Endothelial cell of umbilical vein (primary cell): ENCODE results near the gene TCEAL5. TPM values are rescaled to one million over a fixed set of nuclear protein-coding genes. Genes with fewer than 3 reads are reported as not detected.

ENCODE experiments used
- BruUV-seq: library from RNA; stranded (reverse); fragments of 400-500 nt; replicated peaks from 2 replicates; lab custom pipeline; 2021; lab: Mats Ljungman, UMichigan
- CTCF ChIA-PET: fragments of 300-600, 350-600 bp; sonication (Branson Sonifier 250); formaldehyde crosslinking; loops from one replicate; lab custom pipeline; 2021; ENCODE audit warnings: antibody characterized with exemption, inconsistent platforms; lab: Charles Lee
- POLR2A ChIA-PET: fragments of 300-600, 350-600 bp; sonication (Branson Sonifier 250); formaldehyde crosslinking; loops from one replicate; lab custom pipeline; 2021; ENCODE audit warnings: antibody characterized with exemption, inconsistent platforms; lab: Charles Lee
- DNase-seq: peaks from one replicate; pipeline ENCODE4 v3.0.0-alpha.2; 2011; ENCODE audit warnings: low read depth, low spot score
- FAIRE-seq: peaks from 2 replicates; lab custom pipeline; 2011; peaks lifted over from hg19 to GRCh38; lab: Jason Lieb, UNC
- H2AFZ ChIP-seq: 2 replicates; pipeline ENCODE4 v1.6.0; 2012; ENCODE audit warnings: low read depth, low read length, control low read depth, inconsistent platforms
- H3K27ac ChIP-seq: 2 replicates; pipeline ENCODE4 v1.5.1; 2011; ENCODE audit warnings: low read depth, mild to moderate bottlenecking, control low read depth, low read length, moderate library complexity; ENCODE audit not compliant: insufficient read depth
- H3K27me3 ChIP-seq, 2 experiments: 2 replicates each; pipeline versions ENCODE4 v1.6.0 to v1.6.1; 2011; ENCODE audit warnings: low read length in 2 of 2, mixed read lengths in 1 of 2; ENCODE audit not compliant: control insufficient read depth in 2 of 2, insufficient read depth in 2 of 2
- H3K36me3 ChIP-seq, 2 experiments: 2 replicates in 1 of 2; 3 replicates in 1 of 2; pipeline ENCODE4 v1.5.1; 2011; ENCODE audit warnings: low read length in 2 of 2, mild to moderate bottlenecking in 1 of 2, moderate library complexity in 1 of 2; ENCODE audit not compliant: control insufficient read depth in 2 of 2, insufficient read depth in 2 of 2; ENCODE audit errors: extremely low read depth in 1 of 2
- H3K4me1 ChIP-seq: 3 replicates; pipeline ENCODE4 v1.5.1; 2011; ENCODE audit warnings: mild to moderate bottlenecking, low read length; ENCODE audit not compliant: control insufficient read depth, insufficient read depth; ENCODE audit errors: extremely low read depth
- H3K4me2 ChIP-seq: 2 replicates; pipeline ENCODE4 v1.6.1; 2011; ENCODE audit warnings: low read length, control low read depth, mixed read lengths; ENCODE audit not compliant: insufficient read depth
- H3K4me3 ChIP-seq, 3 experiments: fragments of 200-600 bp in 1 of 3; sonication (generic), shearing (Covaris generic) in 1 of 3; replicated peaks in 1 of 3; 2 replicates each; pipeline ENCODE4 v1.5.1; 2011 to 2016; ENCODE audit warnings: control low read depth in 3 of 3, low read length in 3 of 3, mild to moderate bottlenecking in 2 of 3, inconsistent platforms in 1 of 3, low read depth in 1 of 3, moderate library complexity in 1 of 3; ENCODE audit not compliant: insufficient read depth in 1 of 3
- H3K79me2 ChIP-seq: 2 replicates; pipeline ENCODE4 v1.6.0; 2012; ENCODE audit warnings: low read length, inconsistent platforms; ENCODE audit not compliant: control insufficient read depth, insufficient read depth
- H3K9ac ChIP-seq: replicated peaks from 2 replicates; pipeline ENCODE3; 2011; ENCODE audit warnings: low read length, control low read depth; ENCODE audit not compliant: insufficient read depth; ENCODE audit errors: extremely low read depth
- H3K9me1 ChIP-seq: replicated peaks from 3 replicates; pipeline ENCODE4 v1.6.0; 2011; ENCODE audit warnings: mild to moderate bottlenecking, low read length; ENCODE audit not compliant: control insufficient read depth, insufficient read depth; ENCODE audit errors: extremely low read depth
- H3K9me3 ChIP-seq: replicated peaks from 2 replicates; pipeline ENCODE4 v1.5.1; 2012; ENCODE audit warnings: low read length, inconsistent platforms; ENCODE audit not compliant: control insufficient read depth, insufficient read depth
- H4K20me1 ChIP-seq: replicated peaks from 2 replicates; pipeline ENCODE3; 2011; ENCODE audit warnings: mild to moderate bottlenecking, low read length; ENCODE audit not compliant: control insufficient read depth, insufficient read depth; ENCODE audit errors: extremely low read depth
- CTCF ChIP-seq, 2 donors: IDR thresholded peaks; 1 replicate in 1 of 2; 2 replicates in 1 of 2; pipeline ENCODE4 v1.5.1; 2011; ENCODE audit warnings: low read length in 2 of 2, mild to moderate bottlenecking in 2 of 2, moderate library complexity in 2 of 2, control low read depth in 1 of 2, inconsistent platforms in 1 of 2, low read depth in 1 of 2; ENCODE audit not compliant: insufficient read depth in 1 of 2; ENCODE audit errors: extremely low read depth in 1 of 2
- EZH2 ChIP-seq: IDR thresholded peaks from 2 replicates; pipeline ENCODE4 v1.6.1; 2012; ENCODE audit warnings: borderline replicate concordance, low read depth, mild to moderate bottlenecking, moderate library complexity, low read length, inconsistent platforms; ENCODE audit not compliant: severe bottlenecking
- FOS ChIP-seq: IDR thresholded peaks from 2 replicates; pipeline ENCODE4 v1.6.1; 2011; ENCODE audit warnings: mild to moderate bottlenecking, low read length, moderate library complexity, borderline replicate concordance; ENCODE audit not compliant: insufficient read depth
- GATA2 ChIP-seq: IDR thresholded peaks from 2 replicates; pipeline ENCODE4 v1.7.0; 2011; ENCODE audit warnings: low read depth, mild to moderate bottlenecking, moderate library complexity, mixed read lengths, low read length; ENCODE audit not compliant: insufficient read length, insufficient read depth
- JUN ChIP-seq: IDR thresholded peaks from 2 replicates; pipeline ENCODE4 v1.6.1; 2011; ENCODE audit warnings: borderline replicate concordance, low read depth; ENCODE audit not compliant: insufficient read length, insufficient read depth
- MAX ChIP-seq: IDR thresholded peaks from 2 replicates; pipeline ENCODE4 v1.6.1; 2011; ENCODE audit not compliant: insufficient read depth, insufficient read length
- MYC ChIP-seq: IDR thresholded peaks from one replicate; pipeline ENCODE4 v1.6.1; 2011; ENCODE audit warnings: mild to moderate bottlenecking, low read depth, low read length
- POLR2A ChIP-seq: IDR thresholded peaks from 2 replicates; pipeline ENCODE4 v1.6.1; 2012; ENCODE audit warnings: low read depth, mild to moderate bottlenecking, control low read depth, low read length
- POLR2AphosphoS5 ChIP-seq: IDR thresholded peaks from 2 replicates; pipeline ENCODE4 v1.6.1; 2012; ENCODE audit warnings: low read depth, mild to moderate bottlenecking, control low read depth, low read length, moderate library complexity; ENCODE audit not compliant: insufficient read depth
- dilution Hi-C: fragments of 300-500 bp; cut with MboI; formaldehyde crosslinking; loops from one replicate; pipeline ENCODE4 v1.15.0; 2019; ENCODE audit warnings: low sequenced_read_pairs; ENCODE audit not compliant: extremely low pct_ligation_motif_present
- intact Hi-C: fragments of 100-400 bp; cut with micrococcal nuclease; formaldehyde crosslinking; loops from one replicate; pipeline ENCODE4 v1.10.0; 2022
- polyA plus RNA-seq, 4 experiments: library from polyadenylated mRNA; depleted of rRNA in 3 of 4; stranded (reverse) in 3 of 4; unstranded in 1 of 4; fragments of >200 nt; gene quantifications; 2 replicates each; pipeline versions ENCODE4 v1.2.1 to v1.2.3, GENCODE V29; 2011 to 2012; ENCODE audit warnings: missing spikeins in 1 of 4
- total RNA-seq: library from RNA; stranded (reverse); gene quantifications from 2 replicates; pipeline ENCODE4 v1.2.3, GENCODE V29; 2021

TCEAL5 gene
- total and polyA plus RNA-seq, 2 donors (not counting 3 experiments of a cell fraction or from before 2014, with no cell fraction given) = not detected

GRCh38 chrX:103279624-103280023 is 3.1 kb upstream of the TCEAL5 start:
- FAIRE-seq = no peak

More at GRCh38 chrX:103279624-103280023, 3.1 kb upstream of the TCEAL5 start:
- no TSS peak for BruUV-seq
- Histone ChIP-seq H3K4me1 (no peaks in the 10 kb centered on the region), H3K27ac (no peak overlapping the region), H3K79me2 (no peaks in the 10 kb centered on the region), H4K20me1 (no peaks in the 10 kb centered on the region), H3K27me3 (peaks cover 24% of the 10 kb centered on the region in 2 experiments), H3K36me3 (no peaks in the 10 kb centered on the region), H2AFZ (no peak overlapping the region), H3K4me3 (no peak overlapping the region), H3K9me1 (no peaks in the 10 kb centered on the region), H3K9ac (no peak overlapping the region), H3K4me2 (no peak overlapping the region), H3K9me3 (no peaks in the 10 kb centered on the region)
- TF ChIP-seq POLR2AphosphoS5 (no peak), POLR2A (no peak), FOS (no peak), MAX (no peak), JUN (no peak), GATA2 (no peak), MYC (no peak), EZH2 (no peak), CTCF (IDR thresholded peaks at IDR 0.05; ENCODE audit: extremely low read depth in 1 of 2, insufficient read depth in 1 of 2, low read depth in 1 of 2, low read length in 2 of 2) (no peak)
- intact Hi-C loops (no loop called here), dilution Hi-C loops (no loop called here)
- CTCF ChIA-PET = no interaction called here
- POLR2A ChIA-PET = no interaction called here
- DNase-seq = no peak
